GM13977 (cell line): Measurements from ENCODE around the gene HSPA12B.
A peak's percentile ranks its signal among the peaks of the same experiment; 100 is the strongest.

Experiments used
- DNase-seq: peaks from one replicate; pipeline ENCODE4 v3.0.0; 2012; ENCODE audit warnings: low spot score
- CTCF ChIP-seq: IDR thresholded peaks from 2 replicates; pipeline ENCODE4 v1.5.1; 2012; ENCODE audit warnings: mild to moderate bottlenecking, control low read depth; ENCODE audit not compliant: insufficient read depth; ENCODE audit errors: extremely low read depth, missing control alignments
- in situ Hi-C: fragments of 300-500 bp; cut with MboI; formaldehyde crosslinking; loops from one replicate; pipeline ENCODE4 v1.12.0; 2022; ENCODE audit warnings: low sequenced_read_pairs, low pct_unique_long_range_greater_than_20kb, mixed read lengths, inconsistent platforms; ENCODE audit not compliant: unreplicated experiment

Gene HSPA12B

GRCh38 chr20:3784216-3784853, 51.9 kb downstream of the HSPA12B start:
- in situ Hi-C loops, result no loop called here
- no peak for TF ChIP-seq CTCF

GRCh38 chr20:3784863-3785239, 52.4 kb downstream of the HSPA12B start:
- DNase-seq, result no peak
- TF ChIP-seq CTCF, result no peak
- in situ Hi-C loops, result no loop called here

More at GRCh38 chr20:3784216-3784853, 51.9 kb downstream of the HSPA12B start:
- DNase-seq, result no peak

- in situ Hi-C loops, result no loop called here
- no peak for TF ChIP-seq CTCF
- DNase-seq, result no peak
Measured at GRCh38 chr20:3785240-3786125, 53.0 kb downstream of the HSPA12B start.

- TF ChIP-seq CTCF, result no peak
- DNase-seq, result peak; percentile 70
- in situ Hi-C loops, result no loop called here
Measured at GRCh38 chr20:3786126-3786484, 53.6 kb downstream of the HSPA12B start.

GRCh38 chr20:3786665-3787323, 54.3 kb downstream of the HSPA12B start, which contains the start of gene CENPB:
TSS of gene CENPB (minus strand) at chr20:3786740. CDS start at chr20:3786483, 257 bp downstream.
- peak; percentile 98 for DNase-seq
- TF ChIP-seq CTCF, result peak; percentile 81
- in situ Hi-C loops, result no loop called here

GRCh38 chr20:3787324-3788014, 55.0 kb downstream of the HSPA12B start:
- DNase-seq, result no peak
- TF ChIP-seq CTCF, result no peak
- in situ Hi-C loops, result no loop called here
